HEK293 (cell line): ENCODE results near the gene PAIP2.

Source experiments
- KLF1 ChIP-seq: fragments of 450-650 bp; formaldehyde crosslinking; IDR thresholded peaks from 2 replicates; pipeline ENCODE4 v1.5.1; 2016; ENCODE audit warnings: missing biosample characterization, missing genetic modification characterization
- ZFP37 ChIP-seq: fragments of 450-650 bp; formaldehyde crosslinking; IDR thresholded peaks from 2 replicates; pipeline ENCODE4 v1.5.1; 2016; ENCODE audit warnings: missing biosample characterization, missing genetic modification characterization
- TF ChIP-seq, protein P1 (sequence below): fragments of 450-650 bp; formaldehyde crosslinking; IDR thresholded peaks from 2 replicates; pipeline ENCODE4 v1.5.1; 2016; ENCODE audit warnings: missing biosample characterization, missing genetic modification characterization

- TF ChIP-seq KLF1 (tag by site-specific recombination) (no peak), ZFP37 (tag by site-specific recombination) (no peak)
- TF ChIP-seq, protein P1, sequence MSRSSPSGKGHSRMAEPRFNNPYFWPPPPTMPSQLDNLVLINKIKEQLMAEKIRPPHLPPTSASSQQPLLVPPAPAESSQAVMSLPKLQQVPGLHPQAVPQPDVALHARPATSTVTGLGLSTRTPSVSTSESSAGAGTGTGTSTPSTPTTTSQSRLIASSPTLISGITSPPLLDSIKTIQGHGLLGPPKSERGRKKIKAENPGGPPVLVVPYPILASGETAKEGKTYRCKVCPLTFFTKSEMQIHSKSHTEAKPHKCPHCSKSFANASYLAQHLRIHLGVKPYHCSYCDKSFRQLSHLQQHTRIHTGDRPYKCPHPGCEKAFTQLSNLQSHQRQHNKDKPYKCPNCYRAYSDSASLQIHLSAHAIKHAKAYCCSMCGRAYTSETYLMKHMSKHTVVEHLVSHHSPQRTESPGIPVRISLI: no peak
These were observed 41.8 kb downstream of the PAIP2 start, which contains the start of gene SLC23A1 for GRCh38 chr5:139383275-139383992.
